Stimulated activated CD4-positive, alpha-beta T cell treated with anti-CD3 and anti-CD28 coated beads, Interleukin-2, amount 100 ng/mL, for 24 hours (primary cell): ENCODE results near the gene IQCC.

ENCODE experiments used
- DNase-seq, 2 donors: peaks; one replicate each; pipeline ENCODE4 v3.0.0-alpha.2; 2020

IQCC gene

DNA sequence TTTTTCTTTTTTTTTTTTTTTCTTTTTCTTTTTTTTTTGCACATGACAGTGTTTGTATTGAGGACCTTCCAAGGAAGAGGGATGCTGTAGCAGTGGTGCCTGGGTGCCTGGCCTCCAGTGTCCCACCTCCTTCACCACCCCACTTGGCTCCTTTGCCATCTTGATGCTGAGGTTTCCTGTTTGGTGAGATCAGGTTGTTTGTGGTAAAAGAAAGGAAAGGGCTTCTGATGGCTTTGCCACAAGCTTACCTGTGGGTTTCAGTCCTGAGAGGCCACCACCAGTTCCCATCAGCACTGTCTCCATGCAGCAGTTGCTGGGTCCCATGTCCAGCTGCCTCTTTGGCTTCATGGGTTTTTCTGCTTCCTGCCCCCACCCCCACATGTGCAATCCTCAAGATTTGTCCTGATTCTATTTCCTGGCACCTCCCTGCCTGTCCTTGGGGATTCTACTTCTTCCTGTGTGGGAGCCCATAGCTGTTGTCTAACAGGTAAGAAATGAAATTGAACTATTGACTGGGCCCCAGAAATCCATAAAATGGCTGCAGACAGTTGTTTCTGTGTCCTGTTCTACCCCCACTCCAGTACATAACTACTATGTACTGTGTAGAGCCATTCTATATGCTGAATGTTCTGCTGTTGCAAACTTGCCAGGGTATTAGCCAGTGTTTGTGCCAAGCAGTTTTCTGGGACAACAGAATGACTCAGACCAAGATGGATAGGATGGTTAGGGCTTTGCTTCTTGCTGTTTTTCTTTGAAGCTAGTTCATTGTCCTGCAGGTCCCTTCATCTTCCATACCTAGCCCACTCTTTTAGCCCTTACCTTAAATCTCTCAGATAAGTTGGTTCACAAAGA is 9.3 kb upstream of the IQCC start:
- no peak for DNase-seq

DNA sequence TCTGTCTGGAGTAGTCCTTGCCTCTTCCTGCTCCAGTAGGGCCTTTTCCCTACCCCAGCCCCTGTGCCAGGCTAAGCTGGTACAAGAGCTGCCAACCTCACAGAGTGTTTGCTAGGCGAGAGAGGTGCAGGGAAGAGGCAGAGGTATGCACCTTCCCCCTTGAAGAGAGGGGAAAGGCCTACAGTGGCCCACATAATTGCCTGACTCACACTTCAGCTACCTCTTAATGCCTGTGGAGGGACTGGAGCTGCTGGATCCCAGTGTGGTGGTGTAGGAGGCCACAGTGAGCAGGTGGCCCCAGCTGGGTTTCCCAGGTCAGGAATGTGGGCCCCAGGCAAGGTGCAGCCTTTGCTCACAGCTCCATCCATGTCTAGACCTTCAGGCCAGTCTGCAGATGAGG is 8.4 kb upstream of the IQCC start:
- DNase-seq: no peak

DNA sequence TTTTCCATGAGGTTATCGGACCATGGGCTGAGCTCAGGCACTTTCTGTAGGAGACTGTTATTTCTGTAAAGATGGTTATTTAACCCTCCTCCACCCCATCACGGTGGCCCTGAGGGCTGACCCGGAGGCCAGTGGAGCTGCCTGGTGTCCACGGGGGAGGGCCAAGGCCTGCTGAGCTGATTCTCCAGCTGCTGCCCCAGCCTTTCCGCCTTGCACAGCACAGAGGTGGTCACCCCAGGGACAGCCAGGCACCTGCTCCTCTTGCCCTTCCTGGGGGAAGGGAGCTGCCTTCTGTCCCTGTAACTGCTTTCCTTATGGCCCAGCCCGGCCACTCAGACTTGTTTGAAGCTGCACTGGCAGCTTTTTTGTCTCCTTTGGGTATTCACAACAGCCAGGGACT is 7.6 kb upstream of the IQCC start:
- DNase-seq: no peak

DNA sequence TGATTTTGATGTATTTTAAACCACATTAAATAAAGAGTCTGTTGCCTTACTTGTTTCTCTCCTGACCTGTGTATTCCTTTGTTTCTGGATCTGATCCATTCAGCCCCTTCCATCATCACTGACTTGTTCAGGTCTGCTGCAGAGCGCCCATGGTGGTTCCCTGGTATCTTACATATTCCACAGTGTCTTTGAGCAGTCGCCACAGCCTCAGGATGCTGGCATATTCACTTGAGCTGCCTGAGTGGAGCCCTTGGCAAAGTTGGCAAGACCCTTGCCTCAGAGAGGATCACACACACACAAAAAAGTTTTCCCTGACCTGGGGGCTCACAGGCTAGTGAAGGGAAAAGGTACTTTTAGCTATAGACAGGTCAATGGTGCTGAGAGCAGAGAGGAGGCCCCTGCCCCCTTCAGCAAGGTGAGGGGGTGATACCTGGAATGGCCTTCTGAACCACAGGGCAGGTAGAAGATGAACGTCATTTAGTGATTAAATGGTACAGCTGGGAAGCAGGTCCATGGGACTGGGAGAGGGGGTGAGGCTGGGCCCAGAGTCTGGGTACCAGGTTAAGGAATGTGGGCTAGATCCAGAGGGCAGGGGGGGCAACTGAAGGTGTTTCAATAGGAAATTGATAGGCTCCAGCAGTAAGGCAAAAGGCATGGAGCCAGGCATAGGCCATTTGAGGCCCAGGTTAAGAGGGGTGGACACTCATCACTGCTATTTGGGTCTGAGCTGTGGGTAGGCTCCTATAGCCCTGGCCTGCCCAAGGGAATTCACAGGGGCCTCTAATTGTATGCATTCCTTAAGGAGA is 7.0 kb upstream of the IQCC start:
- no peak for DNase-seq

DNA sequence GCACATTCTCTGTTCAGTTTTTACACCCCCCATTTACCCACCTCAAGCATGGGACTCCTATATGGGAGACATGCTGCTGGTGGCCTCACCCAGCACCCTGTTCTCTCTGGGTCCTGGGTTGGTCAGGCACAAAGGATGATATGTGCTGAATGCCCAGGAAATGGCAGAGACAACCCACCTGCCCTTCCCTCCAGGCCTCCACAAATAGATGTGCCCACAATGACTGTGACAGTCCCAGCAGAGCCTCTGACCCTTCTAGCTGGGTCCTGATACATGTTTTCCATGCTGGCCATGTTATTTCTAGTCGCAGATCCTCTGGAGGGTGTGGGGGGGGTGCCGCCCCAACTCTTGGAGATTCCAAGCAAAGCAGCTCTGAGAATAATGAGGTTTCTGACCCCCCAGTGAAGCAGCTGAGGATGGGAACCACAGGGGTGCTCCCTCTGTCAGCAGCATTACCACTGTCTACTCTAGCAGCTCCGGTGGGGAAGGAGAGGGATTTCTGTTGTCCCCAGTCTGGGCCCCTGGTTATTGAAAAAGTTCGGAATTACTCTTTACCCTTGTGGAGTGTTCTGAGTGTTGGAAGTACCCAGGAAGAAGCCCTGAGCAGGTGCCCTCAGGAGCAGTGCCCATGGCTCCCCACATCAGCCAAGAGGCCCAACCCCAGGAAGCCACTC is 6.3 kb upstream of the IQCC start:
- DNase-seq: no peak

DNA sequence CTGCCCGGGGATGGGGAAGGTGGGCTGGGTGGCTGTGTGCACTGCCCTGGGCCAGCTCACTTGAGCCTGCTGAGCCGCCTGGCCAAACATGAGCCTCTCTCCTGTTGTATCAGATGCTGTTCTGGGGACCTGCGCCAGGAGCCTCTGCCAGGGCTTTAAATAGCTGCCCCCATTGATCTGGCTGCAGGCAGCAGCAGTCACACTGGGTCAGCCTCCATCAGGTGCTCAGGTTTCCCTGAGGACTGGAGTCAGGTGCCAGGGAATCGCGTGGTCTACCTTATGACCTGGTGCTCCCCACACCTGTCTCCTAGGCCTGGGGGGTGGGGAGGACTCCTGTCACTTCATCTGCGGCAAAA is 5.8 kb upstream of the IQCC start:
- no peak for DNase-seq

DNA sequence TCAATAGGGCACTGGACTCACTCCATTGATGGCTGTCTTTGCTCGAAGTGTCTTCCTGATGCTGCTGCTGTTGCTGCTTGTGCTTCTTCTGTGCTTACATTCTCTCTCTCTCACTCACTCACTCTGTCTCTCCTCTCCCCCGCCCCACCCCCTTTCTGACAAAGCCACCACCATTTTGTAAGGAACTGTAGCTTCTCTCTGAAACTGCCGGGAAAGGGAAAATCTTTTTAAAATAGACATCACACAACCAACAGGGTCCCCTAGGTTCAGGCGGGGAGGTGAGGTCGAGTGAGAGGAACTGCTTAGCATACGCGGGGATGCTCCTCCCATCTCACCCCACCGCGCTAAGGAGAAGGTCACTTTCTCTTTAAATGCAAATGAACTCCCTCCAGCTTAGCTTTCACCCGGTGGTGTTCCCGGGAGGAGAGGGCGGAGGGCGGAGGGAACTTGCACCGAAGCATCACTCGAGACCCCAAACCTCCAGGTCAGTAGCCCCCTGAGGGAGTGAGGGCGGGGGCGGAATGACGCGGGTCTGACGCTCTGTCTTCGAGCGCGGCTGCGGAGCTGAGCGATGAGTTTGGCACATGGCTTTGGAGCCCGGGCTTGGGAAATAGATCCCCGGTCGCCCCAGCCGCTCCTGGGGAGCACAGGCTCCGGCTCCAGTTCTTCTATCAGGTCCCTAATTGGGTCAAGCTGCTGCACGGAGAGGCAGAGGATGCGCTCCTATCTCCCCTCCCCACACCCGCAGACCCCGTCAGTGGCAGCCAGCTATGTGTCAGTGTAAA is 5.1 kb upstream of the IQCC start, which contains the start of gene CCDC28B:
CCDC28B (plus strand) TSS at position 370 of the 785 bp plus-strand sequence. CDS start 1,341 bp downstream, outside the sequence.
- DNase-seq: peak; percentile 50 to 54

DNA sequence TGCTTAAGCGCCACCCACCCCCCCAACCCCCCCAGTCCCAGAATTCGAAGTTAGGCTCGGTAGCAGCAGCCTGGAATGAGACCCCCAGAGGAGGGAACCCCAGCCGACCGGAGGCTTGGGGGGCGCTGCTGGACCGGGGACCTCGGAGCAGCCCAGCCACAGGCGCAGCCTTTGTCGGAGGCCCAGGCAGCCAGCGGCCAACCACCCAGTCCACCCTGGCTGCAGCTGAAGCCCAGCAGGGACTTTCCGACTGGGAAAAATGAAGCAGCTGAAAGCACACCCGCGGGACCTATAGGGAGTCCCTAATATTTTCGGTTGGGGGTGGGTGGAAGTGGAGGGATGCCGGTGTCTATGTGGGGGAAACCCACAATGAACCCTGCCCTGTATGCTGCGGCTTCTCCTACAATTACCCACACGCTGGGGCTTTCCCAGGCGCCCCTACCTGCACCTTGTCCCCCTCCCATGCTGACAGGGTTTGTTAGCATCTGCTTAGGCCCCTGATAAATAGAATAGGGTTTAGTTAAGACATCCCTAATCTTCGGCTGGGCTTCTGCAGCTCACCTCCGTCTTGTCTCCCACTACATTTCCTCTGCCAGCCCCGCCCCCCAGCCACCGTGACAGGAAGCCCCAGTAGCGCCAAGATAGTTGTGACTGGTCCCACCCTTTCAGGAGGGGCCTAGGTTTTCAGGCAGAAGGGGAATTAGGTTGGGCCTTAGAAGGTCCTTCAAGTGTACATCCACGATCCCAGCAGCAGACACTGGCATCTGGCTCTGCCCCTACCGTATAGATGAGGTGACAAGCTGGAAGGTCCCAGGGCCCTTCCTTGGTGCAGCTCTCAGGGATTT is 4.2 kb upstream of the IQCC start:
- DNase-seq: peak; percentile 80 to 85

DNA sequence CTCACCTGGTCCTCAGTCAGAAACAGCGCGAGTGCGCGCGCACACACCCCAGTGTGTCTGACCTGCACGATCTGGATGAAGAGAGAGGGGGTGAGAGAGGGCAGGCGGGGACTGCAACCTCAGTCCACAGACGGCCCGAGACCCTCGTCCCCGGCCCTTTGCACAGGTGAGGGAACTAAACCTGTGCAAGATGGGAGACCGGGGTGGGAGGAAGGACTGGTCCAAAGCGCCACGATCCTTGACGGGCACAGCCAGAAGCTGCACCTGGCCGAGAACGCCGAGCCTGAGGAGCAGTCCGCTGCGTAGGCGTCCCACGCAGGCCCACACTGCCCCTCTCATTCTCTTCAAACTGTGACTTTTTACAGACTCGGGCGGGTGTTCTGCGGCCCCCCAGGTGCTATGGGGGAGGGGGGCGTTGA is 519 bp upstream of the IQCC start:
- no peak for DNase-seq

DNA sequence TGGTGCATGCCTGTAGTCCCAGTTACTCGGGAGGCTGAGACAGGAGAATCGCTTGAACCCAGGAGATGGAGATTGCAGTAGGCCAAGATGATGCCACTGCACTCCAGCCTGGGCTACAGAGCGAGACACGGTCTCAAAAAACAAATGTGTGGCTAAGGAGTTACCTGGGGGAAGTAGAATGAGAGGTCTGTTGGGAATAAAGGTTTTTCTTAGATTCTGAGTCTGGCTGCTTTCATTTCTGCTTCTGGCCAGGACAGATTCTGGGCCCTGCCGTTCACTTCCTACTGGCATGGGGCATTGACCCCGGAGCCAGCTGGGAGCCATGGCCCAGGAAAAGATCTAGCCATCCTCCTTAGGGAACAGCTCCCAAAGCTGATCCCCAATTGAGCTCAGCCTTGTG is 3.0 kb downstream of the IQCC start:
- no peak for DNase-seq

DNA sequence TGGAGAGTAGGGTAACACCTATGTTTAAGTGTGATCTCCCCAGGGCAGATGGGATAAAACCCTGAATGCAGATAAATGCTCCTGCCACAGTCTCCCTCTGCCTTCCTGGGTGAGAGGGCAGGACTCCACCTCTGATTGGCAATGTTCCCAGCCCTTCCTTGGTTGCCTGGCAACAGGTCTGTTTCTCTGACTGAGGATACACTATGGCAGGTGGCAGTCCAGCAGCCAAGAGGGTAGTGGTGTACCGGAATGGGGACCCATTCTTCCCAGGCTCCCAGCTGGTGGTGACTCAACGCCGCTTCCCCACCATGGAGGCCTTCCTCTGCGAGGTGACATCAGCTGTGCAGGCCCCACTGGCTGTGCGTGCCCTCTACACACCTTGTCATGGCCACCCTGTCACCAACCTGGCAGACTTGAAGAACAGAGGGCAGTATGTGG is 3.4 kb downstream of the IQCC start, which contains the start of gene DCDC2B:
DCDC2B (plus strand) TSS at position 199 of the 438 bp plus-strand sequence; CDS start at position 204, 5 bp downstream.
- no peak for DNase-seq

DNA sequence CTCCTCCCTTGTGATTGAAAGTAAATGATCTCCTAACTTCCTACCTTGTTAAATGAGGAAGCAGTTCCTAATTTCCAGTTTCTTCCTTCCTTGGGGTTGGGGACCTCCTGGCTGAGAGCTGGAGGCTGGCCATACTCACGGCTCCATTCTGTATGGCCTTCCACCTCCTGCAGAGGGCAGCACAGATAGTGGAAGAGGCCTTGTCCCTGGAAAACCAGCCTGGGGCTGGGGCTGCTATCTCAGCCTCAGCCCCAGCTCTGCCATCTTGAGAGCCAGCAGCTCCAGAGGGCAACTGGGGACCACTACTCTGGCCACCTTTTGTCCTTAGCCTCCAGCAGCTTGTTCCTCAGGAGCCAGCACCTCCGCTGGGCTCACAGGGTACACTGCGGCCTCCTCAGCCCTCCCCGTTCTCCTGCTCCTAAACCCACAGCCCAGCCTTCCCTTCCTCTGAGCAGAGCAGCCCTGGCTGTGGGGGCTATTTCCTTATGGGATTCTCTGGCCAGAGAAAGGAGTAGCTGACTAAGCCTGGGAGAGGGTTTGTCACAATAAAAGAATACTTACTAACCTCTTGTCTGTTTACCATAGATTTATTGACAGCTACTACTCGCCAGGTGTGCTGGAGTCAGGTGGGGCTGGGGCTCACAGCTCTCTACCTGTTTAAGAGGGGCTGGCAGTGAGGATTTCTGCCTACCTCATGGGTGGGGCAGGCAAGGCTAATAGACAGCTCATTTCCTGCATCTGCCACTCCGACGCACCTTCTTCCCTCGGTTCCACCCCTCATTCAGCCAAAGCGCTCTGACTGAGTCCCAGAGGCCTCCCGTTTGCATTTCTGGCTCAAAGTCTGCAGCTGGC is 10.4 kb downstream of the IQCC start:
- peak; percentile 64 to 68 for DNase-seq

DNA sequence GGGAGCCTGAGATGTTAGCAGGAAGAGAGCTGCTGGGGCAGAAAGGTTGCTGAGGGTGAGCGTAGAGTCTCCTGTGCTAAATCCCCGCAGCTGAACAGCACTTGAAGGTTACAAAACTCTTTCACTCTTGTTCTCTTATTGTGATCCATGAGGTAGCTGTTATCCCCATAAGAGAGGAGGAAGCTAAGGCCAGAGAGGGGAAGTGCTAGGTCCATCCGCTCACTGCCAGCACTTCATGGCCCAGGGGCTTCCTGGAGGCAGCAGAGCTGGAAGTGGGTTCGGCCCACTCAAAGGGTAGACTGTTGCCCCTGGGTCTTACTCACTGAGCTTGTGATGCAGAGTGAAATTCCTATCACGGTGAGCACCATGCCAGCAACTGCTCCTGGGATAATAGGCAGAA is 11.1 kb downstream of the IQCC start:
- no peak for DNase-seq

DNA sequence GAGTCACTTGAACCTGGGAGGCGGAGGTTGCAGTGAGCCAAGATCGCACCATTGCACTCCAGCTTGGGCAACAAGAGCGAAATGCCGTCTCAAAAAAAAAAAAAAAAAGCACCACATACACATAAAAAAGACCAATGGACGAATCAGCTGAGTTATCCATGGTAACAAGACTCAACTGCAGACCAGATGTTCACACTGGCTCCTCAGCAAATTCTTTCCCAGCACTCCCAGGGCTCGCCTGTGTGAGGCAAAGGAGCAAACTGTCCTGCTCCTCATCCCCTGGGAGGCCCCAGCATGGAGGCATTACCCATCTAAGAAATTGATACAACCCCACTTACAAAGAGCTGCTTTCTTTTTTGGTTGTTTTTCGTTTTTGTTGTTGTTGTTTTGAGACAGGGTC is 13.6 kb downstream of the IQCC start:
- DNase-seq: no peak

DNA sequence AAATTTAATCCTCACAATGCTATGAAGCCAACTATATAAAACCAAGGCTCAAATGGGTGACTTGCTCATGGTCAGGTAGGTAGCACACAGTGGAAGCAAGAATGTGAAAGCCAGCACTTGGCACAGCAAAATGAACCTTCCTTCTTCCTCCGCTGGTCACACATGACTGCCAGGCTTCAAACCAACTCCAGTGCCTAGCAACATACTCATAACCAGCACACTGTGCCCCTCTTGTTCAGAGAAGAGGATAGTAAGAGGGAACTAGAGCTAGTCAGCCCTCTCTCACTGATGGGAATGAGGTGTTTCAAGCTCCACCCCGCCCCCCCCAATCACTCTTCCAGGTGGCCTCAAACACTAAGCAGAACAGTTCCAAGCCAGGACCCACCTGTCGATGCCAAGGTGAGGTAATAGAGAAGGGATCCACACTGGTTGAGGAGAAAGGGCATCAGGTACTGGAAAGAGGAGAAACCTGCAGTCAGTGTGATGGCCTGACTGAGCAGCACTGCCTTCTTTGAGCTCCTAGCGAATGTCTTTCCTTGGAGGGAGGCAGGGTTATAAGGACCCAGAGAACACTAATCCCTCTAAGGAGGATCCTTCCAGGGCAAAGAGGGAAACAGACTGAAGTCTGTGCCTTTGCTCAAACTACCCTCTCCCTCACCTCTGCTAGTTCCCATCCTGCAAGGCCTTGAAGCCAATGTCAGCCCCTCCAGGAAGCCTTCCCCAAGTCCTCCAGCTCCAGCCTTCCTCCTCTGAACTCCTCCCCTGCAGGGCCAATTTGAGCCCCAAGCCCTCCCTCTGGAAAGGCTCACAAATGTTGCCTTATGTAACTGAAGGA is 15.5 kb downstream of the IQCC start:
- no peak for DNase-seq

DNA sequence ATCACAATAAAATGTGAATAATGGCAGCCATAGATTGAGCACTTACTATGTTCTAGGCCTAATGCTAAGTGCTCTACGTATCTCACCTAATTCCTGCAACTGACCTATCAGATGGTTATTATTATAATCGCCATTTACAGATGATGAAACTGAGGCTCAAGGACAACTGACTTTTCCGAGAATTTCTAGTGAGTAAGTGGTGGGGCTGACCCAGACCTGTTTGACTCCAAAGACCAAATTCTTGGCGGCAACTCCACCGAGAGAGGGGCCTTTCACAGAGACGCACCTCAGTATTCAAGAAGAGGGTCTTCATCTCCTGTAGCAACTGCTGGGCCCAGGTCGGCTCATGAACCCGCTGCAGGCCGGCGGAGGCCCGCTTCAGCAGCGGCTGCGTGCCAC is 16.1 kb downstream of the IQCC start:
- no peak for DNase-seq

DNA sequence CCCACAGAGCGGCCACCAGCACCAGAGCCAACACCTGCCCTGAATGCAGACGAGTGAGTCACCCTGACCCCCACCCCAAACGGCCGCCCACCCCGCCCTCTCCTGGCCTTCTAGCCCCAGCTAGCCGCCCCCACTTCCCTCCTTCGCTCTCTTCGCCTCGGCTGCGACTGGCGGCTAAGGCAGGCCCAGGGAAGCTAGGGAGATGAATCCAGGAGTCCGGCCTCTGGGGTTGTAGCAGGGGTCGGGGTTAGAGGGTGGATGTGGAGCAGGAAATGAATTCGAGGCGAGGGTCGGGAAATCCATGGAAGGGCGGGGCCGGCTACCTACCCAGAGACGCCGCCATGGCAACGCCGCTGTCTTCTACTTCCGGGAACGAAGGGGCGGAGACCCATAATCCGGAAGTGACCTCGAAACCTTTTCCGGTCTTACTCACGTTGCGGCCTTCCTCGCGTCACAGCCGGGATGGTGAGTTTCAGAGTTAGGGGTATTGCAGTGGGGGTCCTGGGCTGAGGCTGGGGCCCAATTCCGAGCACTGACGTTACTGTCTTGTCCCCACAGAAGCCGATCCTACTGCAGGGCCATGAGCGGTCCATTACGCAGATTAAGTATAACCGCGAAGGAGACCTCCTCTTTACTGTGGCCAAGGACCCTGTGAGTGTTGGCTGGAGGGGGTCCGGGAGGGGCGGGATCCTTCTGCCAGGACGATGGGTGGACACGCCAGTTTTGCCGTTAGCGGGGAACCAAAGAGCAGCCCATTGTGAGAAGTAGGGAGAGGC is 16.7 kb downstream of the IQCC start, which contains the start of the genes EIF3I and TMEM234:
EIF3I (plus strand) TSS at position 428 of the 776 bp plus-strand sequence; CDS start at position 463, 35 bp downstream.
TMEM234 (minus strand) TSS at position 374 of the 776 bp plus-strand sequence; CDS start at position 343, 31 bp downstream.
- DNase-seq: peak; percentile 91 to 93

DNA sequence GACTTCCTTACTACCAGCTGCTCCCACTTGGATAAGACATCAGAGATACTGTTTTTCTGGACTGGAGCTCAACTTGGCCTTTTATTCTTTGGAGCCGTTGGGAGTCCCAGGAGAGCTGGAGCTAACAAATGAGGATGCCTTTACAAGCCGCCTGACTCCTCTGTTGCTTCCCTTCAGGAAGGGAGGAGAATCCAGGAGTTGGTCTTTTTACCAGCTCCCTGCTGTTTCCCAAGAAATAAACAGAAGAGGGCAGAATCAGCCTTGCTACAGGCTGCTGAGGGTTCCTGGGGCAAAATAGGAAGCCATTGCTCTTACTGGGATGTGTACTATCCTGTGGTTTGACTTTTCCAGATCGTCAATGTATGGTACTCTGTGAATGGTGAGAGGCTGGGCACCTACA is 18.2 kb downstream of the IQCC start:
- no peak for DNase-seq
